ENCODE results near the gene ASB18. TPM values are rescaled to one million over a fixed set of nuclear protein-coding genes. Genes with fewer than 3 reads are reported as not detected.

Gene ASB18
- total and polyA plus RNA-seq, 2 of the 4 experiments (the other 2 are of a cell fraction) = not detected

DNA sequence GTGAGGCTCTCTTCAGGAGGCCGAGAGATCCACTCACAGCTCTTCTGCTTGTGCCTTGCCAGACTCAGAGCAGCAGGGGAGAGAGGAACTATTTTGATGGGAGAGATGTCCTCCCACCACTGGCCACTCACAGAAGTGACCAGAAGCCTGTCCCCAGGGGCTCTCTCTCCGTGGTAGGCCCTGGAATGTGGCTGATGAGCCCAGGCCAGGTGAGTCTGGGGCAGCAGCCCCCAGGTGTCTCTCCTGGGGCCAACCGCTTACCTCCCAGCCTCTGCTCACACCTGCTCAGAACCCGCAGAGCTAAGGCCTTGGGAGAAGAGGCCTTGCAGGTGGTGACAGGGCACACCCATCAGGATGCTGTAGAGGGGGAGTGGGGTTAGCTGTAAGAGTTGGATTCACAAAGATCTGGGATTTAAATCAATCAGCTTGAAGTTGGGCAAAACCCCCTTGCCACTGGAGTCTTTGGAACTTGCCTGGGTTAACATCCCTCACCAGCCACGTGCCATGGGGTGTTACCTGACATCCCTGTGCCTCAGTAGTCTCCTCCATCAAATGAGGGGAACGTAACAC lies 29.1 kb upstream of the ASB18 start:
- Histone ChIP-seq H3K36me3 (ENCODE audit: control insufficient read depth, insufficient read depth, low read length) (no peaks in the 10 kb centered on the region), H3K4me2 (ENCODE audit: low read depth, low read length) (no peak overlapping the region), H3K18ac (ENCODE audit: low read depth, low read length) (no peak overlapping the region), H2BK15ac (ENCODE audit: low read depth, low read length) (no peak overlapping the region), H3K4ac (ENCODE audit: low read depth, low read length) (no peak overlapping the region), H3K27ac (ENCODE audit: insufficient read depth, low read length) (no peak overlapping the region), H3K79me1 (ENCODE audit: low read depth in 1 of 2, low read length in 2 of 2) (no peaks in the 10 kb centered on the region), H4K91ac (ENCODE audit: insufficient read depth, low read depth, low read length) (no peak overlapping the region), H3K9me3 (ENCODE audit: control insufficient read depth, insufficient read depth, low read length) (no peaks in the 10 kb centered on the region), H3K14ac (replicated peaks; ENCODE audit: low read depth, low read length) (no peak overlapping the region), H4K5ac (ENCODE audit: low read depth, low read length) (no peak overlapping the region), H3K9ac (ENCODE audit: low read depth, low read length) (no peak overlapping the region), H4K20me1 (ENCODE audit: insufficient read depth, low read length) (no peaks in the 10 kb centered on the region), H3K27me3 (ENCODE audit: control insufficient read depth, insufficient read depth, low read length) (no peaks in the 10 kb centered on the region), H2BK20ac (ENCODE audit: low read depth, low read length) (no peak overlapping the region), H2AK9ac (replicated peaks; ENCODE audit: low read depth, low read length, poor library complexity) (no peak overlapping the region), H2BK120ac (ENCODE audit: low read depth, low read length) (no peak overlapping the region), H3K4me1 (ENCODE audit: control insufficient read depth, insufficient read depth, low read length) (no peaks in the 10 kb centered on the region), H3K23ac (ENCODE audit: low read depth, low read length) (no peak overlapping the region), H2AK5ac (ENCODE audit: low read depth, low read length) (no peak overlapping the region), H2AFZ (replicated peaks; ENCODE audit: low read length, poor library complexity) (no peak overlapping the region), H3K56ac (ENCODE audit: extremely low read depth, insufficient read depth, low read length) (no peak overlapping the region), H2BK5ac (ENCODE audit: low read depth, low read length, poor library complexity, severe bottlenecking) (no peak overlapping the region), H3K9me1 (ENCODE audit: insufficient read depth, low read length) (no peaks in the 10 kb centered on the region), H3K4me3 (ENCODE audit: insufficient read depth, low read depth, low read length) (no peak overlapping the region), H4K8ac (ENCODE audit: low read depth in 2 of 2, low read length in 2 of 2) (no peak overlapping the region)
- dilution Hi-C loops (cut with HindIII; ENCODE audit: low sequenced_read_pairs, unreplicated experiment) (no loop called here), intact Hi-C loops (cut with micrococcal nuclease) (no loop called here), in situ Hi-C loops (cut with MboI; ENCODE audit: low sequenced_read_pairs) (no loop called here)
- no TSS peak for BruUV-seq (replicated peaks)
- ATAC-seq (ENCODE audit: low read depth) = no peak
- TF ChIP-seq CHD1 (IDR thresholded peaks at IDR 0.05; ENCODE audit: low read depth, low read length) (no peak), FOS (IDR thresholded peaks at IDR 0.05; ENCODE audit: low read depth, low read length) (no peak), NFE2L2 (IDR thresholded peaks at IDR 0.05; ENCODE audit: low read depth, low read length) (no peak), MAFK (IDR thresholded peaks at IDR 0.05; ENCODE audit: low read depth, low read length) (no peak), MXI1 (IDR thresholded peaks at IDR 0.05; ENCODE audit: borderline replicate concordance, low read depth, low read length) (no peak), CEBPB (IDR thresholded peaks at IDR 0.05; ENCODE audit: low read depth, low read length) (no peak), RFX5 (IDR thresholded peaks at IDR 0.05; ENCODE audit: low read depth, low read length) (no peak)
- TF ChIP-seq, protein P1, sequence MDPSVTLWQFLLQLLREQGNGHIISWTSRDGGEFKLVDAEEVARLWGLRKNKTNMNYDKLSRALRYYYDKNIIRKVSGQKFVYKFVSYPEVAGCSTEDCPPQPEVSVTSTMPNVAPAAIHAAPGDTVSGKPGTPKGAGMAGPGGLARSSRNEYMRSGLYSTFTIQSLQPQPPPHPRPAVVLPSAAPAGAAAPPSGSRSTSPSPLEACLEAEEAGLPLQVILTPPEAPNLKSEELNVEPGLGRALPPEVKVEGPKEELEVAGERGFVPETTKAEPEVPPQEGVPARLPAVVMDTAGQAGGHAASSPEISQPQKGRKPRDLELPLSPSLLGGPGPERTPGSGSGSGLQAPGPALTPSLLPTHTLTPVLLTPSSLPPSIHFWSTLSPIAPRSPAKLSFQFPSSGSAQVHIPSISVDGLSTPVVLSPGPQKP (IDR thresholded peaks at IDR 0.05; ENCODE audit: borderline replicate concordance, low read depth, low read length) = no peak
- TF ChIP-seq, protein P2, sequence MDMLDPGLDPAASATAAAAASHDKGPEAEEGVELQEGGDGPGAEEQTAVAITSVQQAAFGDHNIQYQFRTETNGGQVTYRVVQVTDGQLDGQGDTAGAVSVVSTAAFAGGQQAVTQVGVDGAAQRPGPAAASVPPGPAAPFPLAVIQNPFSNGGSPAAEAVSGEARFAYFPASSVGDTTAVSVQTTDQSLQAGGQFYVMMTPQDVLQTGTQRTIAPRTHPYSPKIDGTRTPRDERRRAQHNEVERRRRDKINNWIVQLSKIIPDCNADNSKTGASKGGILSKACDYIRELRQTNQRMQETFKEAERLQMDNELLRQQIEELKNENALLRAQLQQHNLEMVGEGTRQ (IDR thresholded peaks at IDR 0.05; ENCODE audit: low read depth, low read length) = no peak
- no peak for DNase-seq
- POLR2A ChIA-PET (ENCODE audit: unreplicated experiment) = no interaction called here
- CTCF ChIA-PET = no interaction called here
- WGBS, 2 experiments (ENCODE audit: extremely low coverage in 2 of 2, insufficient read length in 1 of 2) = no CpG with 5 or more reads among the region's 6 CpGs
